ENCODE data around the gene ADAM11.

GRCh38 chr17:44826123-44826790 lies 67.5 kb downstream of the ADAM11 start:
- TF ChIP-seq CTCF (IDR thresholded peaks at IDR 0.05) (no peak), POLR2A (IDR thresholded peaks at IDR 0.05) (no peak)
